SK-N-MC (cell line): ENCODE measurements around the gene RICTOR.

ENCODE experiments used
- EZH2 ChIP-seq: fragments of 200-600 bp; sonication (generic); IDR thresholded peaks from one replicate; pipeline ENCODE4 v1.6.1; 2017; ENCODE audit warnings: antibody characterized with exemption
- POLR2AphosphoS5 ChIP-seq: IDR thresholded peaks from 2 replicates; pipeline ENCODE4 v1.6.1; 2012; ENCODE audit warnings: mild to moderate bottlenecking, low read depth, low read length, borderline replicate concordance

DNA sequence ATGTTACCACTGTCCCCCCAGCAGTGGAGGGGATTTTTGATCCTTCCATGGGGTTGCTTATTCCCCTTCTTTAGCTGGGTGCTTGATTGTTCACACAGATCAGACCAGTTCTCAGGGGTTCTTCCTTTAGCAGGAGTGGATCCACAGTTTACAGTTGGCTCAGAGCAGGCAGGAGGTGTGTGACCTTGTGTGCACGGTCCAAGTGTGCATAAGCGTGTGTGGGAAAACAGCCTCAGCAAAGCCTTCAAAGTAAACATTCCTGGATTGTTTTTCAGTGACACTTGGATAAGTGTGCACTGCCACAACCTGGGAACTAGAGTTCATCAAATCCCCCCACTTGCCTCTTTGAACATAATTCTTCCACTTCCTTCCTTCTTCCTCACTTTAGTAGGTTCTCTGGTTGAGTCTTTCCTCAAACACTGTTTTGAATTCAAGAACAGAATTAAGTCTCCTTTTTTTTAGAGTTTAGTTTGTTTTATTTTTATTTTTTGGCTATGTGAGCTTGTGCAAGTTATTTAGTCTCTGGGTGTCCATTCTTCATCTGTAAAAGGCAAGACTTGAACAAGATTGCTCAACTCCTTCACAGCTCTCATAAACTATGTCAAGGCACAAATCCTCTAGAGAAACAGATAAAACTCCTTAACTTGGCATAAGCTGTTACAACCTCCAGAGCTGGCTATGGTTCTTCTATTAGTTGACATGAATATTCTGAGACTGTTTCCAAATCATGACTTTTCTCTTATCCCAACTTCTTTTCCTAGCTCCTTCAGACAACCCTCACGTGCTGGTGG is 150.3 kb downstream of the RICTOR start:
- TF ChIP-seq EZH2 (no peak), POLR2AphosphoS5 (no peak)
